Hematopoietic multipotent progenitor cell treated with erythropoietin and hydrocortisone succinate and interleukin-3 and kit ligand, for 15 days (in vitro differentiated cells): ENCODE measurements around the gene ERVV-1.
A peak's percentile ranks its signal among the peaks of the same experiment; 100 is the strongest.
"Not testable (repeated sequence)": the region's sequence is repeated elsewhere in the genome, so short reads cannot be mapped to it uniquely, and the experiment has no call there.

Experiments used
- DNase-seq: peaks from one replicate; pipeline ENCODE4 v3.0.0-alpha.2; 2015; ENCODE audit warnings: low spot score

ERVV-1 gene

GRCh38 chr19:53013621-53014020 is at the start of gene ERVV-1:
Gene ERVV-1 (plus strand): TSS chr19:53013921. CDS start chr19:53014091, 170 bp downstream.
- DNase-seq: no peak

- DNase-seq: no peak
Measured at GRCh38 chr19:52967772-52968171, 45.9 kb upstream of the ERVV-1 start.

GRCh38 chr19:52981329-52981728 is 32.4 kb upstream of the ERVV-1 start:
- no peak for DNase-seq

- not testable (repeated sequence) for DNase-seq
Measured at GRCh38 chr19:52983167-52983566, 30.6 kb upstream of the ERVV-1 start.

GRCh38 chr19:52987221-52987620 is 26.5 kb upstream of the ERVV-1 start:
- no peak for DNase-seq

GRCh38 chr19:52988506-52988905 is 25.2 kb upstream of the ERVV-1 start:
- no peak for DNase-seq

GRCh38 chr19:52990759-52991418 is 22.8 kb upstream of the ERVV-1 start:
- DNase-seq: no peak

GRCh38 chr19:52991484-52991883 is 22.2 kb upstream of the ERVV-1 start:
- DNase-seq: no peak

- no peak for DNase-seq
Measured at GRCh38 chr19:52992109-52993004, 21.4 kb upstream of the ERVV-1 start.

- peak; percentile 69 for DNase-seq
Measured at GRCh38 chr19:52993342-52994178, 20.2 kb upstream of the ERVV-1 start.

GRCh38 chr19:52995711-52996110 is 18.0 kb upstream of the ERVV-1 start:
- no peak for DNase-seq

- no peak for DNase-seq
Measured at GRCh38 chr19:52997975-52998374, 15.7 kb upstream of the ERVV-1 start.

- DNase-seq: no peak
Measured at GRCh38 chr19:53002479-53002878, 11.2 kb upstream of the ERVV-1 start.

- DNase-seq: no peak
Measured at GRCh38 chr19:53004242-53004641, 9.5 kb upstream of the ERVV-1 start.

GRCh38 chr19:53007200-53007599 is 6.5 kb upstream of the ERVV-1 start:
- no peak for DNase-seq

- DNase-seq: no peak
Measured at GRCh38 chr19:53007606-53008005, 6.1 kb upstream of the ERVV-1 start.

- no peak for DNase-seq
Measured at GRCh38 chr19:53008061-53008778, 5.5 kb upstream of the ERVV-1 start.

GRCh38 chr19:53010494-53010893 is 3.2 kb upstream of the ERVV-1 start:
- no peak for DNase-seq

GRCh38 chr19:53012006-53012405 is 1.7 kb upstream of the ERVV-1 start:
- DNase-seq: no peak

- no peak for DNase-seq
Measured at GRCh38 chr19:53015159-53015558, 1.4 kb downstream of the ERVV-1 start.

GRCh38 chr19:53015730-53016129 is 2.0 kb downstream of the ERVV-1 start:
- DNase-seq: no peak

- DNase-seq: no peak
Measured at GRCh38 chr19:53019684-53020083, 6.0 kb downstream of the ERVV-1 start.
